ENCODE results near the gene EPB41.
"Not testable (repeated sequence)": the region's sequence is repeated elsewhere in the genome, so short reads cannot be mapped to it uniquely, and the experiment has no call there.

EPB41 gene

GRCh38 chr1:29145739-29146437 lies 231.5 kb downstream of the EPB41 start:
- DNase-seq = no peak

GRCh38 chr1:29148656-29149491 lies 234.5 kb downstream of the EPB41 start:
- DNase-seq = no peak

GRCh38 chr1:29150346-29150745 lies 236.0 kb downstream of the EPB41 start:
- not testable (repeated sequence) for DNase-seq

GRCh38 chr1:29152046-29152805 lies 237.9 kb downstream of the EPB41 start:
- DNase-seq = no peak

- no peak for DNase-seq
These were observed 242.3 kb downstream of the EPB41 start for GRCh38 chr1:29156543-29157268.

- no peak for DNase-seq
These were observed 242.9 kb downstream of the EPB41 start for GRCh38 chr1:29157269-29157601.

- DNase-seq = no peak
These were observed 245.4 kb downstream of the EPB41 start for GRCh38 chr1:29159773-29160172.

GRCh38 chr1:29162025-29162424 lies 247.7 kb downstream of the EPB41 start:
- DNase-seq = no peak

- no peak for DNase-seq
These were observed 248.2 kb downstream of the EPB41 start for GRCh38 chr1:29162476-29163138.

- DNase-seq = no peak
These were observed 250.2 kb downstream of the EPB41 start for GRCh38 chr1:29164588-29164987.

GRCh38 chr1:29166291-29166878 lies 252.0 kb downstream of the EPB41 start:
- no peak for DNase-seq

- DNase-seq = no peak
These were observed 253.5 kb downstream of the EPB41 start for GRCh38 chr1:29167904-29168303.

Measured in activated CD4-positive, alpha-beta T cell treated with anti-CD3 and anti-CD28 coated beads, Interleukin-10, Interleukin-2, amounts not matched to agents 100 ng/mL and 50 ng/mL, durations not matched to agents 16 hours and 8 hours (primary cell).